ENCODE measurements around the gene CMKLR1. TPM values are rescaled to one million over a fixed set of nuclear protein-coding genes. Genes with fewer than 3 reads are reported as not detected.

CMKLR1 gene
- polyA plus RNA-seq, 1 of the 3 experiments (the other 2 are of a cell fraction), result 0.15 TPM

DNA sequence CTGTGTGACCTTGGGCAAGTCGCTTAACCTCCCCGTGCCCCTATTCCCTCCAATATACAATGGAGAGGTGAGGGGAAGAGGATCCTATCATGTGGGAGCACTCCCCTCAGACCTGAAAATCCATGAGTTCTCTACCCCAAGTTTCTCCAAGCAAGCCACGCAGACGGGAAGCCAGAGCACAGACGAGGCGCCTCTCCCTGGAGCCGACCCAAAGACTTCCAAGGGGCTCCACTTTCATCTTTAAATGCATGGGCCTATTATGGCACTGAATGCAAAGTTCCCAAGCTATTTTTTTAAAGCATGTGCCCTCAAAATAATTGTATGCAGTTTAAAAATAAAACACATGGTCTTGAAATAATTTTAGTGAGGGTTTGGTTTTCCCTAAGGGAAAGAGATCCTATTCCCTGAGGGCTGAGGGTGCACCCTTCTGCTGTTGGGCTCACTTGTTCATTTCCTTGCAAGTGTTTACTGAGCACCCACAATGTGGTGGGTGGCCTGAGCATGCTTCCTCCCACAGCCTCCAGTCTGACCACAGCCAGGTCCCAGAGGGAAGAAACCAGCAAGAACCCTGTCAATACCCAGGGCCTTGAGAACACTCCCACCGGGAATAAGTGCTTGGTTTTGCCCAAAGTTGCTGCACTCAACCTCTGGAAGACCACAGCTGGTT, 14.6 kb downstream of the CMKLR1 start:
- Histone ChIP-seq H3K4me1 (ENCODE audit: control insufficient read depth in 1 of 2, insufficient read depth in 2 of 2, low read depth in 1 of 2, low read length in 1 of 2) (peaks cover 0 to 44% of the 10 kb centered on the region in 2 experiments; a peak in 1 of 4 replicates), H3K4me2 (no peak overlapping the region), H3K9me3 (no peaks in the 10 kb centered on the region), H3K4me3 (ENCODE audit: low read depth in 2 of 2, low read length in 1 of 2) (no peak overlapping the region), H3K36me3 (replicated peaks in 1 of 2; ENCODE audit: control insufficient read depth in 1 of 2, insufficient read depth in 2 of 2, low read length in 1 of 2) (no peaks in the 10 kb centered on the region), H3K27ac (ENCODE audit: low read depth in 2 of 2, low read length in 1 of 2) (peak overlapping the region in 1 of 2 experiments; percentile 53; a peak in 1 of 4 replicates), H2AFZ (ENCODE audit: low read depth) (no peak overlapping the region), H3K79me2 (ENCODE audit: insufficient read depth) (no peaks in the 10 kb centered on the region), H3K27me3 (ENCODE audit: insufficient read depth) (no peaks in the 10 kb centered on the region), H4K20me1 (ENCODE audit: insufficient read depth) (no peaks in the 10 kb centered on the region), H3K9ac (no peak overlapping the region), H3F3A (replicated peaks; ENCODE audit: insufficient read depth) (no peaks in the 10 kb centered on the region), H3K9me2 (no peaks in the 10 kb centered on the region)
- WGBS (ENCODE audit: low lambda C conversion rate), result 46% methylated on average over 8 of the region's 8 CpGs
- no peak for DNase-seq
- ChIA-PET POLR2A (no interaction called here), CTCF (interaction anchor here (0.7 to 1.6 kb wide), 8 partner anchors 12 to 293 kb away, joined by 3 to 10 read pairs (median 3); no protein-coding TSS in a partner anchor)
- TF ChIP-seq TEAD4 (IDR thresholded peaks at IDR 0.05; ENCODE audit: borderline replicate concordance, insufficient read depth), result no peak
- TF ChIP-seq TAF1 (IDR thresholded peaks at IDR 0.05; ENCODE audit: borderline replicate concordance, low read depth, low read length), result no peak
- TF ChIP-seq YY1 (IDR thresholded peaks at IDR 0.05; ENCODE audit: low read depth), result no peak
- TF ChIP-seq MEF2A (IDR thresholded peaks at IDR 0.05; ENCODE audit: borderline replicate concordance, low read depth), result no peak
- TF ChIP-seq RAD21 (IDR thresholded peaks at IDR 0.05; ENCODE audit: low read length), result no peak
- no peak for TF ChIP-seq RCOR1 (IDR thresholded peaks at IDR 0.05; ENCODE audit: low read length)
- no peak for TF ChIP-seq FOSL2 (IDR thresholded peaks at IDR 0.05; ENCODE audit: borderline replicate concordance, low read depth)
- TF ChIP-seq FOXJ3 (CRISPR knock-in tag; IDR thresholded peaks at IDR 0.05), result no peak
- TF ChIP-seq, protein P1, sequence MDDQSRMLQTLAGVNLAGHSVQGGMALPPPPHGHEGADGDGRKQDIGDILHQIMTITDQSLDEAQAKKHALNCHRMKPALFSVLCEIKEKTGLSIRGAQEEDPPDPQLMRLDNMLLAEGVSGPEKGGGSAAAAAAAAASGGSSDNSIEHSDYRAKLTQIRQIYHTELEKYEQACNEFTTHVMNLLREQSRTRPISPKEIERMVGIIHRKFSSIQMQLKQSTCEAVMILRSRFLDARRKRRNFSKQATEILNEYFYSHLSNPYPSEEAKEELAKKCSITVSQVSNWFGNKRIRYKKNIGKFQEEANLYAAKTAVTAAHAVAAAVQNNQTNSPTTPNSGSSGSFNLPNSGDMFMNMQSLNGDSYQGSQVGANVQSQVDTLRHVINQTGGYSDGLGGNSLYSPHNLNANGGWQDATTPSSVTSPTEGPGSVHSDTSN (IDR thresholded peaks at IDR 0.05), result no peak
- no peak for TF ChIP-seq NFIC (IDR thresholded peaks at IDR 0.05; ENCODE audit: borderline replicate concordance)
- no peak for TF ChIP-seq NRF1 (IDR thresholded peaks at IDR 0.05; ENCODE audit: low read depth, low read length)
- TF ChIP-seq SIN3A (IDR thresholded peaks at IDR 0.05; ENCODE audit: borderline replicate concordance, low read depth, low read length), result no peak
- TF ChIP-seq EZH2phosphoT487 (IDR thresholded peaks at IDR 0.05; ENCODE audit: borderline replicate concordance, low read depth), result no peak

DNA sequence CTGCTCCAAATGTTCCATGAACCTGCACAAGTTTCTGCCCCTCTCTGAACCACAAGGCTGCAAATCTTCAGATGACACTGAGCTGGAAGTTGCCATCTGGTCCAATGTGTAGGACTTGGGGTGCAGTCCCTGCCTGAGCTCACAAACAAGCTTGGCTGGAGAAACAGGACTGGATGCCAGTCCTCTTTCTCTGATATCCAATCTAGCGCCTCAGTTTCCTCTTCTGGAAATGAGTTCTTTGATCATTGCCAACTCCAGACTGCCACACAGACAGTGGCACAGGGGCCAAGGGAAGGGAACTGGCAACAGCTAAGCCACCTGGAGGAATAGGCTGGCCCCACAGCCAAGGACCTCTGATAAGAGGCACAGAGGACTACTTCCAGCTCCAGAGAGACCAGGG, 15.5 kb downstream of the CMKLR1 start:
- Histone ChIP-seq H3K79me2 (ENCODE audit: insufficient read depth) (no peaks in the 10 kb centered on the region), H2AFZ (ENCODE audit: low read depth) (no peak overlapping the region), H3K27ac (ENCODE audit: low read depth in 2 of 2, low read length in 1 of 2) (no peak overlapping the region; a peak in 1 of 4 replicates), H3K4me3 (ENCODE audit: low read depth in 2 of 2, low read length in 1 of 2) (no peak overlapping the region), H3K4me1 (ENCODE audit: control insufficient read depth in 1 of 2, insufficient read depth in 2 of 2, low read depth in 1 of 2, low read length in 1 of 2) (peaks cover 0 to 38% of the 10 kb centered on the region in 2 experiments; a peak in 1 of 4 replicates), H3K4me2 (no peak overlapping the region), H3K9me3 (no peaks in the 10 kb centered on the region), H4K20me1 (ENCODE audit: insufficient read depth) (no peaks in the 10 kb centered on the region), H3K9me2 (no peaks in the 10 kb centered on the region), H3F3A (replicated peaks; ENCODE audit: insufficient read depth) (no peaks in the 10 kb centered on the region), H3K27me3 (ENCODE audit: insufficient read depth) (no peaks in the 10 kb centered on the region), H3K36me3 (replicated peaks in 1 of 2; ENCODE audit: control insufficient read depth in 1 of 2, insufficient read depth in 2 of 2, low read length in 1 of 2) (no peaks in the 10 kb centered on the region), H3K9ac (no peak overlapping the region)
- ChIA-PET CTCF (interaction anchor here (0.9 to 1.6 kb wide), 6 partner anchors 13 to 294 kb away, joined by 3 to 10 read pairs (median 3); no protein-coding TSS in a partner anchor), POLR2A (no interaction called here)
- 20% methylated on average over 1 of the region's 1 CpG for WGBS (ENCODE audit: low lambda C conversion rate)
- no peak for TF ChIP-seq MEF2A (IDR thresholded peaks at IDR 0.05; ENCODE audit: borderline replicate concordance, low read depth)
- TF ChIP-seq GABPA (IDR thresholded peaks at IDR 0.05; ENCODE audit: low read depth), result no peak
- no peak for TF ChIP-seq TAF1 (IDR thresholded peaks at IDR 0.05; ENCODE audit: borderline replicate concordance, low read depth, low read length)
- TF ChIP-seq FOXM1 (IDR thresholded peaks at IDR 0.05; ENCODE audit: low read depth), result no peak
- TF ChIP-seq, protein P1 (IDR thresholded peaks at IDR 0.05), result no peak
- TF ChIP-seq, protein P2, sequence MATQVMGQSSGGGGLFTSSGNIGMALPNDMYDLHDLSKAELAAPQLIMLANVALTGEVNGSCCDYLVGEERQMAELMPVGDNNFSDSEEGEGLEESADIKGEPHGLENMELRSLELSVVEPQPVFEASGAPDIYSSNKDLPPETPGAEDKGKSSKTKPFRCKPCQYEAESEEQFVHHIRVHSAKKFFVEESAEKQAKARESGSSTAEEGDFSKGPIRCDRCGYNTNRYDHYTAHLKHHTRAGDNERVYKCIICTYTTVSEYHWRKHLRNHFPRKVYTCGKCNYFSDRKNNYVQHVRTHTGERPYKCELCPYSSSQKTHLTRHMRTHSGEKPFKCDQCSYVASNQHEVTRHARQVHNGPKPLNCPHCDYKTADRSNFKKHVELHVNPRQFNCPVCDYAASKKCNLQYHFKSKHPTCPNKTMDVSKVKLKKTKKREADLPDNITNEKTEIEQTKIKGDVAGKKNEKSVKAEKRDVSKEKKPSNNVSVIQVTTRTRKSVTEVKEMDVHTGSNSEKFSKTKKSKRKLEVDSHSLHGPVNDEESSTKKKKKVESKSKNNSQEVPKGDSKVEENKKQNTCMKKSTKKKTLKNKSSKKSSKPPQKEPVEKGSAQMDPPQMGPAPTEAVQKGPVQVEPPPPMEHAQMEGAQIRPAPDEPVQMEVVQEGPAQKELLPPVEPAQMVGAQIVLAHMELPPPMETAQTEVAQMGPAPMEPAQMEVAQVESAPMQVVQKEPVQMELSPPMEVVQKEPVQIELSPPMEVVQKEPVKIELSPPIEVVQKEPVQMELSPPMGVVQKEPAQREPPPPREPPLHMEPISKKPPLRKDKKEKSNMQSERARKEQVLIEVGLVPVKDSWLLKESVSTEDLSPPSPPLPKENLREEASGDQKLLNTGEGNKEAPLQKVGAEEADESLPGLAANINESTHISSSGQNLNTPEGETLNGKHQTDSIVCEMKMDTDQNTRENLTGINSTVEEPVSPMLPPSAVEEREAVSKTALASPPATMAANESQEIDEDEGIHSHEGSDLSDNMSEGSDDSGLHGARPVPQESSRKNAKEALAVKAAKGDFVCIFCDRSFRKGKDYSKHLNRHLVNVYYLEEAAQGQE (IDR thresholded peaks at IDR 0.05; ENCODE audit: low read depth, low read length), result no peak
- TF ChIP-seq RXRA (IDR thresholded peaks at IDR 0.05; ENCODE audit: borderline replicate concordance, low read depth), result no peak
- TF ChIP-seq, protein P3, sequence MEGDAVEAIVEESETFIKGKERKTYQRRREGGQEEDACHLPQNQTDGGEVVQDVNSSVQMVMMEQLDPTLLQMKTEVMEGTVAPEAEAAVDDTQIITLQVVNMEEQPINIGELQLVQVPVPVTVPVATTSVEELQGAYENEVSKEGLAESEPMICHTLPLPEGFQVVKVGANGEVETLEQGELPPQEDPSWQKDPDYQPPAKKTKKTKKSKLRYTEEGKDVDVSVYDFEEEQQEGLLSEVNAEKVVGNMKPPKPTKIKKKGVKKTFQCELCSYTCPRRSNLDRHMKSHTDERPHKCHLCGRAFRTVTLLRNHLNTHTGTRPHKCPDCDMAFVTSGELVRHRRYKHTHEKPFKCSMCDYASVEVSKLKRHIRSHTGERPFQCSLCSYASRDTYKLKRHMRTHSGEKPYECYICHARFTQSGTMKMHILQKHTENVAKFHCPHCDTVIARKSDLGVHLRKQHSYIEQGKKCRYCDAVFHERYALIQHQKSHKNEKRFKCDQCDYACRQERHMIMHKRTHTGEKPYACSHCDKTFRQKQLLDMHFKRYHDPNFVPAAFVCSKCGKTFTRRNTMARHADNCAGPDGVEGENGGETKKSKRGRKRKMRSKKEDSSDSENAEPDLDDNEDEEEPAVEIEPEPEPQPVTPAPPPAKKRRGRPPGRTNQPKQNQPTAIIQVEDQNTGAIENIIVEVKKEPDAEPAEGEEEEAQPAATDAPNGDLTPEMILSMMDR (IDR thresholded peaks at IDR 0.05), result no peak
- no peak for TF ChIP-seq FOSL2 (IDR thresholded peaks at IDR 0.05; ENCODE audit: borderline replicate concordance, low read depth)
- no peak for TF ChIP-seq YY1 (IDR thresholded peaks at IDR 0.05; ENCODE audit: low read depth)
- DNase-seq, result no peak

Measured in SK-N-SH (cell line).